HepG2 (cell line): ENCODE data around the gene ASIC3. TPM values are rescaled to one million over a fixed set of nuclear protein-coding genes. Genes with fewer than 3 reads are reported as not detected.
A peak's percentile ranks its signal among the peaks of the same experiment; 100 is the strongest.

Experiments used
- CAMTA2 ChIP-seq: sonication (generic); formaldehyde crosslinking; IDR thresholded peaks from 2 replicates; pipeline ENCODE4 v1.4.0; 2020; ENCODE audit warnings: mild to moderate bottlenecking, missing genetic modification reagents, borderline replicate concordance
- CREB3 ChIP-seq: sonication (generic); formaldehyde crosslinking; IDR thresholded peaks from 2 replicates; pipeline ENCODE4 v1.5.0; 2020; ENCODE audit warnings: missing genetic modification reagents
- GABPB1 ChIP-seq: IDR thresholded peaks from 2 replicates; pipeline ENCODE4 v1.6.1; 2016; ENCODE audit warnings: mild to moderate bottlenecking, missing genetic modification reagents, moderate library complexity, missing compliant biosample characterization
- GTF3A ChIP-seq: sonication (generic); formaldehyde crosslinking; conservative IDR thresholded peaks from 2 replicates; pipeline ENCODE4 v1.4.0; 2020; ENCODE audit warnings: mild to moderate bottlenecking, missing genetic modification reagents
- HES4 ChIP-seq: sonication (generic); formaldehyde crosslinking; IDR thresholded peaks from 2 replicates; pipeline ENCODE4 v1.9.0; 2021; ENCODE audit warnings: mild to moderate bottlenecking, missing genetic modification reagents, borderline replicate concordance
- HNRNPL ChIP-seq: fragments of 200-400 bp; formaldehyde crosslinking; IDR thresholded peaks from 2 replicates; pipeline ENCODE4 v1.6.1; 2017; ENCODE audit warnings: mild to moderate bottlenecking, low read depth, low read length
- HNRNPUL1 ChIP-seq: fragments of 200-400 bp; formaldehyde crosslinking; IDR thresholded peaks from 2 replicates; pipeline ENCODE4 v1.6.1; 2017; ENCODE audit warnings: low read depth, mild to moderate bottlenecking, low read length, moderate library complexity
- KDM5B ChIP-seq: sonication (generic); formaldehyde crosslinking; IDR thresholded peaks from 2 replicates; pipeline ENCODE4 v1.4.0; 2020; ENCODE audit warnings: missing genetic modification reagents, mild to moderate bottlenecking, borderline replicate concordance
- MAF1 ChIP-seq: sonication (generic); formaldehyde crosslinking; IDR thresholded peaks from 2 replicates; pipeline ENCODE4 v1.5.0; 2020; ENCODE audit warnings: missing genetic modification reagents, borderline replicate concordance
- MAFG ChIP-seq: sonication (generic); formaldehyde crosslinking; IDR thresholded peaks from 2 replicates; pipeline ENCODE4 v1.5.1; 2020; ENCODE audit warnings: mild to moderate bottlenecking, missing genetic modification reagents
- MEF2D ChIP-seq: sonication (generic); formaldehyde crosslinking; IDR thresholded peaks from 2 replicates; pipeline ENCODE4 v1.5.1; 2020; ENCODE audit warnings: mild to moderate bottlenecking, missing genetic modification reagents
- MEIS1 ChIP-seq: sonication (generic); formaldehyde crosslinking; IDR thresholded peaks from 2 replicates; pipeline ENCODE4 v1.9.0; 2021; ENCODE audit warnings: mild to moderate bottlenecking, missing genetic modification reagents, moderate library complexity, borderline replicate concordance
- ZNF577 ChIP-seq: sonication (generic); formaldehyde crosslinking; IDR thresholded peaks from 2 replicates; pipeline ENCODE4 v1.4.0; 2020; ENCODE audit warnings: mild to moderate bottlenecking, low read depth, missing genetic modification reagents, borderline replicate concordance
- ZNF761 ChIP-seq: sonication (generic); formaldehyde crosslinking; conservative IDR thresholded peaks from 2 replicates; pipeline ENCODE4 v1.4.0; 2020; ENCODE audit warnings: mild to moderate bottlenecking, missing genetic modification reagents
- ZNF766 ChIP-seq: sonication (generic); formaldehyde crosslinking; IDR thresholded peaks from 2 replicates; pipeline ENCODE4 v1.5.0; 2020; ENCODE audit warnings: missing genetic modification reagents, borderline replicate concordance
- polyA plus RNA-seq, 8 experiments: library from polyadenylated mRNA; depleted of rRNA in 3 of 8; stranded (reverse) in 7 of 8; unstranded in 1 of 8; fragments of >200 nt; fragmentation: Illumina TruSeq in 4 of 8; extraction: Trizol in 4 of 8; gene quantifications; 2 replicates each; pipeline versions ENCODE4 v1.2.1 to v1.2.3, GENCODE V29; 2011 to 2016; ENCODE audit warnings: low read depth in 4 of 8, missing spikeins in 1 of 8, mixed read lengths in 1 of 8; ENCODE audit not compliant: insufficient read depth in 1 of 8
- total RNA-seq, 5 experiments: library from RNA; depleted of rRNA; stranded (reverse); fragments of >200 nt; fragmentation: Illumina TruSeq; extraction: Trizol; gene quantifications; 2 replicates each; pipeline ENCODE4 v1.2.3, GENCODE V29; 2016; ENCODE audit warnings: low read depth in 1 of 5
- TF ChIP-seq, protein P1 (sequence below): sonication (generic); formaldehyde crosslinking; IDR thresholded peaks from 2 replicates; pipeline ENCODE4 v1.4.0; 2020; ENCODE audit warnings: missing genetic modification reagents

Gene ASIC3
- total and polyA plus RNA-seq, 2 of the 13 experiments (the other 11 are each of a cell fraction or from before 2014, with no cell fraction given) = 0.51 TPM; not detected in 1

DNA sequence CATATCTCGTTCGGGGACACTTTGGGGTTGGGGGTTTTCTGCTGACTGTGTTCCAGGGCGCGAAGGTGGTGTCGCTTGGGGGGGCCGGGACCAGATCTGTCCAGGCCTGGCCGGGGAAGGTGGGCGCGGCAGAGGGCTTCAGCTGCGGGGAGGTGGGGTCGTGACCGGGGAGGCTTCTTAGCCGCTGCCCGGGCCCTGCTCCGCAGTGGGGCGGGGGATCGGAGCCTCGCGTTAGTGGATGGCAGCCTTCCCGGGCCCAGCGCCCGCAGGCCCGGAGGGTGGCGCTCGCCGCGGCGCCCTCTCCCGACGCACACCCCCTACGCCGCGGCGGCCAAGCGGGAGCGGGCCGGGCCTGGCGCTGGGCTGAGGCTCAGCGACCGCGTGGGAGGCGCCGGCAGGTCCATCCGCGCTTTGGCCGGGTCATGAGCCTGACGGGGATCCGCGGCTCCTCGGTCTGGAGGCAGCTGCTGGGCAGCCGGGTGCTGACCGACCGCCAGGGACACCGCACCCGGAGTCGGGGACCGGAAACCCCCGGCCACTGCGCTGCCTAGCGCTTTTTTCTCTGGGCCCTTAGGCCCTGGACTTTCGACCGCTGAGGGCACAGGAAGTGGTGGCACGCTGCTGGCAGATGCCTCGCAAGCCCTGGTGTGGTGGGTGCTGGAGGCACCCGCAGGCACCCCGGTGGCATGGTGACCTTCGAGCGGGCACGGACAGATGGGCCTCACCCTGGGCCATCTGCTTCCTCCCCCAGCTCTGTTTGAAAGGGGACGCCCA is 39.1 kb downstream of the ASIC3 start (continued):
- TF ChIP-seq CREB3 (CRISPR knock-in tag) = 0 out of 2 replicates have a peak, but pooled peaks have one; percentile 34
- peak; percentile 100 for TF ChIP-seq HNRNPL
- 0 out of 2 replicates have a peak, but pooled peaks have one; percentile 54 for TF ChIP-seq ZNF761 (CRISPR knock-in tag)
- TF ChIP-seq HES4 (CRISPR knock-in tag) = no peak; the same call in 1 of the 2 replicates
- no peak for TF ChIP-seq HNRNPUL1
- TF ChIP-seq, protein P1, sequence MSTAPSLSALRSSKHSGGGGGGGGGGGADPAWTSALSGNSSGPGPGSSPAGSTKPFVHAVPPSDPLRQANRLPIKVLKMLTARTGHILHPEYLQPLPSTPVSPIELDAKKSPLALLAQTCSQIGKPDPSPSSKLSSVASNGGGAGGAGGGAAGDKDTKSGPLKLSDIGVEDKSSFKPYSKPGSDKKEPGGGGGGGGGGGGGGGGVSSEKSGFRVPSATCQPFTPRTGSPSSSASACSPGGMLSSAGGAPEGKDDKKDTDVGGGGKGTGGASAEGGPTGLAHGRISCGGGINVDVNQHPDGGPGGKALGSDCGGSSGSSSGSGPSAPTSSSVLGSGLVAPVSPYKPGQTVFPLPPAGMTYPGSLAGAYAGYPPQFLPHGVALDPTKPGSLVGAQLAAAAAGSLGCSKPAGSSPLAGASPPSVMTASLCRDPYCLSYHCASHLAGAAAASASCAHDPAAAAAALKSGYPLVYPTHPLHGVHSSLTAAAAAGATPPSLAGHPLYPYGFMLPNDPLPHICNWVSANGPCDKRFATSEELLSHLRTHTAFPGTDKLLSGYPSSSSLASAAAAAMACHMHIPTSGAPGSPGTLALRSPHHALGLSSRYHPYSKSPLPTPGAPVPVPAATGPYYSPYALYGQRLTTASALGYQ = no peak
- TF ChIP-seq KDM5B (CRISPR knock-in tag) = peak; percentile 54; the same call in 1 of the 2 replicates
- no peak for TF ChIP-seq MEF2D (CRISPR knock-in tag)
- peak; percentile 70; the same call in 1 of the 2 replicates for TF ChIP-seq MEIS1 (CRISPR knock-in tag)
- peak; percentile 71; the same call in 1 of the 2 replicates for TF ChIP-seq ZNF577 (CRISPR knock-in tag)
- 0 out of 2 replicates have a peak, but pooled peaks have one; percentile 31 for TF ChIP-seq ZNF766
- 0 out of 2 replicates have a peak, but pooled peaks have one; percentile 26 for TF ChIP-seq GTF3A (CRISPR knock-in tag)
- 0 out of 2 replicates have a peak, but pooled peaks have one; percentile 55 for TF ChIP-seq MAF1 (CRISPR knock-in tag)
- TF ChIP-seq MAFG (CRISPR knock-in tag) = no peak
- TF ChIP-seq GABPB1 (CRISPR knock-in tag) = peak; percentile 85
- 0 out of 2 replicates have a peak, but pooled peaks have one; percentile 74 for TF ChIP-seq CAMTA2 (CRISPR knock-in tag)
